Tibial nerve (tissue), 4 donors: ENCODE data around the gene CALR. TPM values are rescaled to one million over a fixed set of nuclear protein-coding genes. Genes with fewer than 3 reads are reported as not detected.

Source experiments
- DNase-seq, 2 donors: peaks; one replicate each; pipeline ENCODE4 v3.0.0-alpha.2; 2019; ENCODE audit warnings: low spot score in 2 of 2
- H3K27ac ChIP-seq, 4 donors: fragments of 200-600 bp; sonication (generic) in 3 of 4; one replicate each; pipeline ENCODE4 v1.5.1; 2017 to 2019; ENCODE audit warnings: mild to moderate bottlenecking in 1 of 4
- H3K27me3 ChIP-seq, 2 donors: fragments of 200-600 bp; sonication (generic) in 1 of 2; one replicate each; pipeline versions ENCODE4 v1.5.1 to v1.6.0; 2017 to 2019
- H3K36me3 ChIP-seq, 3 donors: fragments of 200-600 bp; sonication (generic); one replicate each; pipeline ENCODE4 v1.5.1; 2018 to 2019
- H3K4me1 ChIP-seq, 4 donors: fragments of 200-600 bp; sonication (generic) in 3 of 4; one replicate each; pipeline ENCODE4 v1.5.1; 2017 to 2019
- H3K4me3 ChIP-seq, 4 donors: fragments of 200-600 bp; sonication (generic) in 3 of 4; one replicate each; pipeline ENCODE4 v1.5.1; 2017 to 2019; ENCODE audit warnings: mild to moderate bottlenecking in 1 of 4, moderate library complexity in 1 of 4
- H3K9me3 ChIP-seq, 4 donors: fragments of 200-600 bp; sonication (generic) in 3 of 4; one replicate each; pipeline ENCODE4 v1.5.1; 2017 to 2019
- CTCF ChIP-seq, 5 experiments: fragments of 200-600 bp in 3 of 5; fragments of 450-650 bp in 2 of 5; sonication (generic) in 3 of 5; IDR thresholded peaks; one replicate each; pipeline ENCODE4 v1.5.1; 2016 to 2019; ENCODE audit warnings: antibody characterized with exemption in 5 of 5, mild to moderate bottlenecking in 3 of 5, moderate library complexity in 2 of 5
- EP300 ChIP-seq, 2 donors: sonication (generic); formaldehyde crosslinking; IDR thresholded peaks; one replicate each; pipeline ENCODE4 v1.6.1; 2017; ENCODE audit warnings: antibody characterized with exemption in 2 of 2, mild to moderate bottlenecking in 1 of 2
- POLR2A ChIP-seq, 2 donors: fragments of 450-650 bp; IDR thresholded peaks; one replicate each; pipeline ENCODE4 v1.6.1; 2017; ENCODE audit warnings: antibody characterized with exemption in 2 of 2, mild to moderate bottlenecking in 2 of 2, moderate library complexity in 2 of 2
- WGBS, 2 donors: methylation state at CpG; one replicate each; pipeline ENCODE4 v1.1.5; 2018; 5-methylcytosine and 5-hydroxymethylcytosine counted together
- total RNA-seq, 4 donors: library from RNA; depleted of rRNA; stranded (reverse); fragments of >200 nt; gene quantifications; one replicate each; pipeline ENCODE4 v1.1.0, GENCODE V29; 2016

The CALR gene
- total RNA-seq, 4 donors from 2014 or later = 173 to 398 (median 313) TPM

GRCh38 chr19:12984683-12985048 lies 46.3 kb downstream of the CALR start:
- DNase-seq = no peak
- Histone ChIP-seq H3K36me3 (no peaks in the 10 kb centered on the region), H3K4me1 (peaks cover 0 to 33% (median 10%) of the 10 kb centered on the region in 4 donors), H3K27me3 (no peaks in the 10 kb centered on the region), H3K4me3 (no peak overlapping the region), H3K9me3 (no peaks in the 10 kb centered on the region), H3K27ac (peak overlapping the region in 3 of 4 donors; percentile 1 to 67 (median 38))
- WGBS, 2 donors = 9 to 28% methylated on average over 4 to 8 of the region's 10 CpGs
- TF ChIP-seq POLR2A (IDR thresholded peaks at IDR 0.05) = no peak
- TF ChIP-seq EP300 (IDR thresholded peaks at IDR 0.05) = no peak
- no peak for TF ChIP-seq CTCF (IDR thresholded peaks at IDR 0.05)

GRCh38 chr19:12985049-12985776 lies 46.8 kb downstream of the CALR start:
- peak; percentile 73 to 80 for DNase-seq
- 50 to 53% methylated on average over 13 to 16 of the region's 16 CpGs for WGBS, 2 donors
- Histone ChIP-seq H3K4me1 (peaks cover 0 to 33% (median 10%) of the 10 kb centered on the region in 4 donors), H3K36me3 (no peaks in the 10 kb centered on the region), H3K27me3 (no peaks in the 10 kb centered on the region), H3K27ac (peak overlapping the region; percentile 38 to 78 (median 51)), H3K9me3 (no peaks in the 10 kb centered on the region), H3K4me3 (no peak overlapping the region)
- TF ChIP-seq CTCF (IDR thresholded peaks at IDR 0.05) (no peak), POLR2A (IDR thresholded peaks at IDR 0.05) (peak in 1 of 2 donors; percentile 23), EP300 (IDR thresholded peaks at IDR 0.05) (peak; percentile 32 to 55)

- no peak for DNase-seq
- WGBS, 2 donors = 96 to 97% methylated on average over 11 to 12 of the region's 12 CpGs
- H3K27ac ChIP-seq = no peak overlapping the region
- peaks cover 0 to 33% (median 10%) of the 10 kb centered on the region in 4 donors for H3K4me1 ChIP-seq
- no peaks in the 10 kb centered on the region for H3K36me3 ChIP-seq
- TF ChIP-seq CTCF (IDR thresholded peaks at IDR 0.05) = no peak
- no peaks in the 10 kb centered on the region for H3K27me3 ChIP-seq
- H3K9me3 ChIP-seq = no peaks in the 10 kb centered on the region
- no peak overlapping the region for H3K4me3 ChIP-seq
Observed at GRCh38 chr19:12986726-12987125, 48.3 kb downstream of the CALR start.

GRCh38 chr19:12987190-12987589 lies 48.8 kb downstream of the CALR start:
- Histone ChIP-seq H3K36me3 (no peaks in the 10 kb centered on the region), H3K27me3 (no peaks in the 10 kb centered on the region), H3K9me3 (no peaks in the 10 kb centered on the region), H3K4me1 (peaks cover 0 to 33% (median 10%) of the 10 kb centered on the region in 4 donors), H3K4me3 (no peak overlapping the region), H3K27ac (no peak overlapping the region)
- WGBS, 2 donors = 80 to 82% methylated on average over 3 of the region's 3 CpGs
- DNase-seq = no peak
- TF ChIP-seq CTCF (IDR thresholded peaks at IDR 0.05) (no peak), POLR2A (IDR thresholded peaks at IDR 0.05) (no peak), EP300 (IDR thresholded peaks at IDR 0.05) (no peak)

GRCh38 chr19:12987781-12988180 lies 49.4 kb downstream of the CALR start:
- Histone ChIP-seq H3K27ac (no peak overlapping the region), H3K36me3 (no peaks in the 10 kb centered on the region), H3K27me3 (no peaks in the 10 kb centered on the region), H3K4me3 (no peak overlapping the region), H3K9me3 (no peaks in the 10 kb centered on the region), H3K4me1 (peaks cover 0 to 32% (median 10%) of the 10 kb centered on the region in 4 donors)
- no peak for DNase-seq
- WGBS, 2 donors = 77% methylated on average over 8 to 10 of the region's 10 CpGs
- TF ChIP-seq CTCF (IDR thresholded peaks at IDR 0.05) = no peak
- TF ChIP-seq POLR2A (IDR thresholded peaks at IDR 0.05) = no peak
- TF ChIP-seq EP300 (IDR thresholded peaks at IDR 0.05) = no peak
